Gastroesophageal sphincter (tissue), 3 donors: Measurements from ENCODE around the gene NDUFAB1.

Source experiments
- CTCF ChIP-seq, 4 experiments: fragments of 200-600 bp in 2 of 4; fragments of 450-650 bp in 2 of 4; sonication (generic) in 1 of 4; IDR thresholded peaks; one replicate each; pipeline ENCODE4 v1.5.1; 2017 to 2019; ENCODE audit warnings: antibody characterized with exemption in 4 of 4, mild to moderate bottlenecking in 2 of 4, moderate library complexity in 2 of 4
- EP300 ChIP-seq: sonication (generic); formaldehyde crosslinking; IDR thresholded peaks from one replicate; pipeline ENCODE4 v1.6.1; 2017; ENCODE audit warnings: antibody characterized with exemption, mild to moderate bottlenecking
- POLR2A ChIP-seq, 2 donors: fragments of 450-650 bp; IDR thresholded peaks; one replicate each; pipeline ENCODE4 v1.6.1; 2017; ENCODE audit warnings: antibody characterized with exemption in 2 of 2, mild to moderate bottlenecking in 2 of 2, moderate library complexity in 1 of 2
- POLR2AphosphoS5 ChIP-seq: sonication (generic); formaldehyde crosslinking; IDR thresholded peaks from one replicate; pipeline ENCODE4 v1.6.1; 2017; ENCODE audit warnings: antibody characterized with exemption

- TF ChIP-seq POLR2A (IDR thresholded peaks at IDR 0.05), result no peak
- TF ChIP-seq CTCF (IDR thresholded peaks at IDR 0.05), result no peak
- no peak for TF ChIP-seq EP300
- no peak for TF ChIP-seq POLR2AphosphoS5
These were observed 1.1 kb upstream of the NDUFAB1 start for GRCh38 chr16:23597003-23597756.
